ENCODE measurements around the gene DYNLT1.
"Not testable (repeated sequence)": the region's sequence is repeated elsewhere in the genome, so short reads cannot be mapped to it uniquely, and the experiment has no call there.

GRCh38 chr6:158656986-158657385 is 12.4 kb upstream of the DYNLT1 start:
- TF ChIP-seq, protein P1, sequence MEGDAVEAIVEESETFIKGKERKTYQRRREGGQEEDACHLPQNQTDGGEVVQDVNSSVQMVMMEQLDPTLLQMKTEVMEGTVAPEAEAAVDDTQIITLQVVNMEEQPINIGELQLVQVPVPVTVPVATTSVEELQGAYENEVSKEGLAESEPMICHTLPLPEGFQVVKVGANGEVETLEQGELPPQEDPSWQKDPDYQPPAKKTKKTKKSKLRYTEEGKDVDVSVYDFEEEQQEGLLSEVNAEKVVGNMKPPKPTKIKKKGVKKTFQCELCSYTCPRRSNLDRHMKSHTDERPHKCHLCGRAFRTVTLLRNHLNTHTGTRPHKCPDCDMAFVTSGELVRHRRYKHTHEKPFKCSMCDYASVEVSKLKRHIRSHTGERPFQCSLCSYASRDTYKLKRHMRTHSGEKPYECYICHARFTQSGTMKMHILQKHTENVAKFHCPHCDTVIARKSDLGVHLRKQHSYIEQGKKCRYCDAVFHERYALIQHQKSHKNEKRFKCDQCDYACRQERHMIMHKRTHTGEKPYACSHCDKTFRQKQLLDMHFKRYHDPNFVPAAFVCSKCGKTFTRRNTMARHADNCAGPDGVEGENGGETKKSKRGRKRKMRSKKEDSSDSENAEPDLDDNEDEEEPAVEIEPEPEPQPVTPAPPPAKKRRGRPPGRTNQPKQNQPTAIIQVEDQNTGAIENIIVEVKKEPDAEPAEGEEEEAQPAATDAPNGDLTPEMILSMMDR (conservative IDR thresholded peaks at IDR 0.05; ENCODE audit: low read length) = not testable (repeated sequence)
- not testable (repeated sequence) for TF ChIP-seq EZH2phosphoT487 (IDR thresholded peaks at IDR 0.05; ENCODE audit: borderline replicate concordance, low read depth, low read length)
